ENCODE results near the gene SLC44A2. TPM values are rescaled to one million over a fixed set of nuclear protein-coding genes. Genes with fewer than 3 reads are reported as not detected.
A peak's percentile ranks its signal among the peaks of the same experiment; 100 is the strongest.

Gene SLC44A2
- total and polyA plus RNA-seq, 8 donors, result 175 to 255 (median 188) TPM

DNA sequence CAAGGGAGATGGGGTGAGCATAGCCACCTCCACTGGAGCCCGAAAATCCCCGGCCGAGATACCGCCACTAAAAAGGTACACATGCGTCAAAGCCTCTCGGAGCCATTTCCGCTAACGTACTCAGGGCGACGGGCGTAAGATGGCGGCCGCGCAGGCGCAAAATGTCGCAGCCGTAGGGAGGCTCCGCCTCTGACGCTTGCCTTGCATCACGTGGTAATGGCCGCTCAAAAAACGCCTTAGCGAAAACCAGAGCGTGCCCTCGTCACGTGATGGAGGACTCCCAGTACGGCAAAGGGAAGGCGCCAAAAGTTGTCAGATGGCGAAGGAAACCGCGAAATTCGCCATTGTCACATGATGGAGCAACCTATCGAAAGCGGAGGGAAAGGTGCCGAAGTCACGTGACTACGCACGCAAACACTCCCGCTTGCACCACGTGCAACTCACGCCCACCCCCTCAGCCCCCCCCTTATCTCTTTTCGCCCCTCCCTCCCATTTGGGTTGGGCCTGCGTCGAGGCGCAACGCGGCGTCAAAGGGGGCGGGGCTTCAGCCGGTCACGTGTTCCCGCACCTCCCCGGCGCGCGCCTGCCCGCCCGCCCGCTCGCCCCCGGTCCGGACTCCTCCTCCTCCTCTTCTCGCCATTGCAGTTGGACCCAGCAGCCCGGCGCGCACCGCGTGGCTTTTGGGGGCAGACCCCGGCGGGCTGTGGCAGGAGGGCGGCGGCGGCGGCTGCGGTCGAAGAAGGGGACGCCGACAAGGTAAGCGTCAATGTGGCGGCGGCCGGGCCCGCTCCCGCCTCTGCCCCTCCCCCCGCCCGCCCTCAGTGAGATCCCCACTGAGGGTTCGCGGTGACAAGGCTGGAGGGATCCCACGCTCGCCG lies 28.6 kb downstream of the SLC44A2 start, which contains the start of gene ILF3:
Gene ILF3 (plus strand): TSS at position 615 of the 878 bp plus-strand sequence. CDS start 16,260 bp downstream, outside the sequence.
- Histone ChIP-seq H3K9me3 (no peaks in the 10 kb centered on the region), H3K36me3 (peaks cover 0 to 9% of the 10 kb centered on the region in 2 donors), H3K27me3 (no peaks in the 10 kb centered on the region), H3K4me3 (peak within 1 kb of the TSS; percentile 93 to 96), H3K27ac (peak within 1 kb of the TSS; percentile 97 to 98), H3K4me1 (peaks cover 22 to 53% of the 10 kb centered on the region in 2 donors)
- ATAC-seq (peak; percentile 91), DNase-seq (peak; percentile 98 to 100 (median 100))
- TF ChIP-seq CTCF (IDR thresholded peaks at IDR 0.05), result no peak
- intact Hi-C loops (cut with DNase I), result no loop called here

- intact Hi-C loops (cut with DNase I), result no loop called here
- DNase-seq, result peak in 3 of 4 donors; percentile 46 to 85 (median 56)
These were observed 29.5 kb downstream of the SLC44A2 start for GRCh38 chr19:10654610-10655456.

GRCh38 chr19:10655457-10656312 lies 30.3 kb downstream of the SLC44A2 start:
- intact Hi-C loops (cut with DNase I), result no loop called here
- no peak for TF ChIP-seq CTCF (IDR thresholded peaks at IDR 0.05)
- H3K27me3 ChIP-seq, result no peaks in the 10 kb centered on the region
- H3K36me3 ChIP-seq, result peaks cover 0 to 14% of the 10 kb centered on the region in 2 donors
- no peaks in the 10 kb centered on the region for H3K9me3 ChIP-seq
- DNase-seq (peak in 1 of 4 donors; percentile 10), ATAC-seq (no peak)
- H3K27ac ChIP-seq, result peak overlapping the region; percentile 9 to 98
- H3K4me1 ChIP-seq, result peaks cover 27 to 66% of the 10 kb centered on the region in 2 donors
- H3K4me3 ChIP-seq, result peak overlapping the region; percentile 93 to 96

More at GRCh38 chr19:10654610-10655456, 29.5 kb downstream of the SLC44A2 start:
- peaks cover 25 to 58% of the 10 kb centered on the region in 2 donors for H3K4me1 ChIP-seq
- no peaks in the 10 kb centered on the region for H3K27me3 ChIP-seq
- H3K4me3 ChIP-seq, result peak overlapping the region; percentile 93 to 96
- TF ChIP-seq CTCF (IDR thresholded peaks at IDR 0.05), result no peak
- peaks cover 0 to 9% of the 10 kb centered on the region in 2 donors for H3K36me3 ChIP-seq
- peak overlapping the region; percentile 94 to 98 for H3K27ac ChIP-seq
- no peaks in the 10 kb centered on the region for H3K9me3 ChIP-seq
- ATAC-seq, result peak; percentile 7

GRCh38 chr19:10660346-10660745 lies 35.0 kb downstream of the SLC44A2 start:
- Histone ChIP-seq H3K4me1 (peaks cover 29 to 79% of the 10 kb centered on the region in 2 donors), H3K36me3 (peaks cover 0 to 26% of the 10 kb centered on the region in 2 donors), H3K27me3 (no peaks in the 10 kb centered on the region), H3K4me3 (no peak overlapping the region), H3K27ac (no peak overlapping the region), H3K9me3 (no peaks in the 10 kb centered on the region)
- ATAC-seq (no peak), DNase-seq (no peak)
- TF ChIP-seq CTCF (IDR thresholded peaks at IDR 0.05), result no peak
- intact Hi-C loops (cut with DNase I), result no loop called here

Measured in left lung (tissue), 10 donors.